Right ventricle myocardium inferior (tissue), 1 donor: ENCODE data around the gene ZNF541. TPM values are rescaled to one million over a fixed set of nuclear protein-coding genes. Genes with fewer than 3 reads are reported as not detected.

Experiments used
- ATAC-seq: fragments of 200-7000 bp; cut with Tn5 transposase; one replicate; pipeline ENCODE4 v1.9.1; 2020; ENCODE audit warnings: mild to moderate bottlenecking, moderate library complexity
- DNase-seq: peaks from one replicate; pipeline ENCODE4 v3.0.0; 2021; ENCODE audit errors: missing footprints
- intact Hi-C: fragments of 100-400 bp; cut with DNase I; formaldehyde crosslinking; loops from one replicate; pipeline ENCODE4 v1.11.0; 2022
- total RNA-seq: library from RNA; stranded (reverse); fragmentation: NEBNext Ultra II Directional; extraction: Animal tissue kit (Norgen Biotek cat#: 25700); gene quantifications from one replicate; pipeline ENCODE4 v1.2.1, GENCODE V29; 2021
- donor health status: DM: no; HTN: yes; CAD: no; lungs with severe emphysema.

The ZNF541 gene
- total RNA-seq, 1 donor from 2014 or later: 1.2 TPM

DNA sequence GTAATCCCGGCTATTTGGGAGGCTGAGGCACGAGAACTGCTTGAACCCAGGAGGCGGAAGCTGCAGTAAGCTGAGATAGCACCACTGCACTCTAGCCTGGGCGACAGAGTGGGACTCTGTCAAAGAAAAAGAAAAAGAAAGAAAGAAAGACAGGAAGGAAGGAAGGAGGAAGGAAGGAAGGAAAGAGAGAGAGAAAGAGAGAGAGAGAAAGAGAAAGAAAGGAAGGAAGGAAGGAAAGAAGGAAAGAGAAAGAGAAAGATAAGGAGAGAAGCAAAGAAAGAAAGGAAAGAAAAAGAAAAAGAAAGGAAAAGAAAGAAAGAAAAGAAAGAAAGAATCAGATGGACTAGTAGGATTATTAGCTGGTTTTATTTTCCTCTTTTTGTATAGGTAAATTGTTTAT is 22.8 kb downstream of the ZNF541 start:
- ATAC-seq (no peak), DNase-seq (no peak)
- intact Hi-C loops: no loop called here

- DNase-seq: no peak
- no peak for ATAC-seq
- intact Hi-C loops: no loop called here
Observed at GRCh38 chr19:47549261-47549862, 23.6 kb downstream of the ZNF541 start.

GRCh38 chr19:47547199-47547598 is 25.7 kb downstream of the ZNF541 start:
- DNase-seq (no peak), ATAC-seq (no peak)
- intact Hi-C loops: no loop called here

DNA sequence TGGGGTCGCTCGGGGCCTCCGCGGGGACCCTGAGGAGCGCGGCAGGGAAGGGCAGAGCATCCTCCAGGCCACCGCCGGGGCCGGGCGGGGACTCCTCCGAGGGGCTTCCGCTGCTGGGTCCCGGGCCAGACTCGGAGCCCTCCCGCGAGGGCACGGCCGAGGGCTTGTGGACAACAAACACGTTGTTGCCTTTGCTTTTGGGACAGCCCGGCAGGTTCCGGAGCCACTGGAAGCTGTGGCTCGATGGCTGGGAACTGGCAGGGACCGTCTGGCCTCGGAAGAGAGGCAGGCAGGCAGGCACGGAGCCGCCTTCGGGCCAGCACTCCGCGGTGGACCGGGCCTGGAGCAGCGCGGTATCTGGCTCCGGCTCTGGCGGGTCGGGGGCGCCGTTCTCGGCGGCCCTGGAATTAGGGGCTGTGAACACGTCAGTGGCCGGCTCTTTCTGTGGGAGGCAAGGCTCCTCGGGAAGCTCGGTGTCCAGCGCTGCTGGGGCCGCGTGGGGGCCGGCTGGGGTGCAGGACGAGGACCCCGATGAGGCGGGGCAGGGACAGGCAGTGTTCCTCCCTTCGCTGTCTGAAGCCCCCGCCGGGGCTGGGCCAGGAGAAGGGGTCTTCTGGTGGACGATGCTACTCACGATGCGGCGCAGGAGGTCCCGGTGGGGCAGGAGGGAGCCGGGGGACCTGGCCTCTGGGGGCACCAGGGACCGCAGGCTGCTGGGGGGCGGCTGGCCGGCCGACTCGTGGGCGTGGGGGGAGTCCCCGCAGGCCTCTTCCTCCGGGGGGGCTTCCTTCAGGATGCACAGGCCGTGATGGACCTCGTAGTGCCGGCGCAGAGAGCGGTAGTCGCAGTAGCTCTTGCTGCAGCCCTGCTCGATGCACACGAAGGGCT is 27.6 kb downstream of the ZNF541 start:
- intact Hi-C loops: no loop called here
- DNase-seq (no peak), ATAC-seq (no peak)

DNA sequence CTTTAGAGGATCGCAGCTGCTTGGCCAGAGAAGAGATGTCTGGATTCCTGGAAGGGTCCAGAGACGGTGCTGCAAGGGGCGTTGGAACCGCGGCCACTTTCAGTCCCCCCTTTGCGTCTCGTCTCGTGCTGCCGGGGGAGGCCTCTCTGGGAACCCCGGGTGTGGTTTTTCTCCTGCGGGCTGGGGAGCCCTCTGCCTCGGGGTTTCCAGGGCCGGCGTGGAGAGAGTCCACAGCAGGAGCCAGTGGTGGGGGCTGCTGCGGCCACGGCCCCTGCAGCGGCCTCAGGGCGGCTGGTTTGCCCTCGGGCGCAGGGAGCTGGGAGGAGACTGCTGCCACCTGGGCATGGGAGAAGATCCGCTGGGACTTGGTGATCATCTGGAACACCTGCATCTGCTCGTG is 28.5 kb downstream of the ZNF541 start:
- ATAC-seq: no peak
- intact Hi-C loops: no loop called here
- no peak for DNase-seq

DNA sequence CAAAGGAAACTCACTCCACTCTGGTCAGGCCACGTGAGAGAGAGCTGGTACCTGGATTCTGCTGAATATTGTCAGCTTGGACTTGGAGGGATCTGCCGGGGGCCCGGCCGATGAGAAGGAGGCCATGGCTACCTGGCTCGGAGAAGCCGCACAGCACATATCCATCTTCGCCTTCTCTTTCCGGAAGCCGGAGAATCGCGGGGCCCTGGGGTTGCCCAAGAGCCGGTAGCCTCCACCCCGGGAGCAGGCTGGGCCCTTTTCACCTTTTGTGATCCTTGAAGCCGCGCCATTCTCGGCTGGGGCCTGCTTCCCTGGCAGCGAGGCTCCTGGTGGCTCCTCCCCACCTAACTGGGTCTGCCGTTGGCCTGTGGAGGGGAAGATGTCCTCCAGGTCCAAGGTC is 28.9 kb downstream of the ZNF541 start:
- ATAC-seq (no peak), DNase-seq (no peak)
- intact Hi-C loops: no loop called here

GRCh38 chr19:47542030-47542475 is 30.9 kb downstream of the ZNF541 start:
- peak; percentile 88 for ATAC-seq
- no peak for DNase-seq
- intact Hi-C loops: no loop called here

- ATAC-seq: no peak
- intact Hi-C loops: no loop called here
- no peak for DNase-seq
Observed at GRCh38 chr19:47541518-47541917, 31.4 kb downstream of the ZNF541 start.

- no peak for ATAC-seq
- intact Hi-C loops: no loop called here
- no peak for DNase-seq
Observed at GRCh38 chr19:47540748-47541147, 32.2 kb downstream of the ZNF541 start.

DNA sequence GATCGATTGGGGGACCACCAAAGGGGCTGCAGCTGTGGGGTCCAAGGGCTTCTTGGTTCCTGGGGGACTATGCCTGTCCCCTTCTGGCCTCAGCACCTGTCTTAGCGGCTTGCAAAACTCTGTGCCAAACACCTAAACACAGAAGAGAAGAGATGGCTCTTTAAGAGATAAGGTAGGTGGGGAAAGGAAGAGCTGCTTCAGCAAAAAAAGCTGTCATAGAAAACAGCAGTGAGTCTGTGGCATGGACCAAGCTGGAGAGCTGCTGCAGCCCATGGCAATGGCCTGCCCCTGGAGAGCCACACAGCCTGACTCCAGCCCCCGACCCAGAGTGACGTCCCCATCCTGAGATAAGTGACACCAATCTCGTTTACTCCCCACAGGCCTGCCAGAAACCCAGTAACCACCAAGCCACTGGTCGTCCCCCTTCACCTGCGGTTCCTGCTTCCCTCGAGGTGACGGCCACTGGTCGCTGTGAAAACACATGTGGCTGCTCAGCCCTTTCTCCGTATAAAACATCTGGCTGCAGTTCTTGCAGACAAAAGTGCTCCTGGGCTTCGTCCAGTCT is 33.1 kb downstream of the ZNF541 start:
- ATAC-seq (no peak), DNase-seq (no peak)
- intact Hi-C loops: no loop called here

DNA sequence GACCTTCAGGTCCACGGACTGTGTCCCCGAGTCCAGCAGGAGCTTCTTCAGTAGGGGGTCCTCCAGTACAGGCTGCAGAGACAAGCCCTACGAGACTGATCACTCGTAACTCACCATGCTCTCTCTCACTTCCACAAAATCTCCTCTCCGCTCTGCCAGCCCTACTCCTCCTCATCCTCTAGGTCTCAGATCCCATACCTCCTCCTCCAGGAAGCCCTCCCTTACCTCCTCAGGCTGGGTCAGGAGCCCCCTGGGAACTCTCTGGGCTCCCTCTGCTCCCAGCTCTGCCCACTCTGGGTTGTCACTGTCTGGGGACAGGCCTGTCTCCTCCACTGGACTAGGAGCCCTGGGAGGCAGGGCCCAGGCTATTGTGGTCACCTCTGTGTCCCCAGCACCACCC is 34.1 kb downstream of the ZNF541 start:
- DNase-seq: no peak
- ATAC-seq: no peak
- intact Hi-C loops: no loop called here

DNA sequence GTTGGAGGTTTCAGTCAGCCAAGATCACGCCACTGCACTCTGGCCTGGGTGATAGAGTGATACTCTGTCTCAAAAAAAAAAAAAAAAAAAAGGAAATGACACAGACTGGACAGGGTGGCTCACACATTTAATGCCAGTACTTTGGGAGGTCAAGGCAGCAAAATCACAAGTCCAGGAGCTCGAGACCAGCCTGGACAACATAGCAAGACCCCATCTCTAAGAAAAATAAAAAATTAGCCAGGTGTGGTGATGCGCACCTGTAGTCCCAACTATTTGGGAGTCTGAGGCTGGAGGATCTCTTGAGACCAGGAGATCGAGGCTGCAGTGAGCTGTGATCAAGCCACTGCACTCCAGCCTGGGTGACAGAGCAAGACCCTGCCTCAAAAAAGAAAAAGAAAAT is 35.5 kb downstream of the ZNF541 start:
- intact Hi-C loops: no loop called here
- DNase-seq (no peak), ATAC-seq (no peak)

GRCh38 chr19:47534628-47535027 is 38.3 kb downstream of the ZNF541 start:
- intact Hi-C loops: no loop called here
- ATAC-seq: no peak
- DNase-seq: no peak

GRCh38 chr19:47531640-47532387 is 41.1 kb downstream of the ZNF541 start:
- no peak for DNase-seq
- peak; percentile 13 for ATAC-seq
- intact Hi-C loops: no loop called here

- intact Hi-C loops: no loop called here
- DNase-seq (no peak), ATAC-seq (no peak)
Observed at GRCh38 chr19:47529018-47529742, 43.8 kb downstream of the ZNF541 start.

DNA sequence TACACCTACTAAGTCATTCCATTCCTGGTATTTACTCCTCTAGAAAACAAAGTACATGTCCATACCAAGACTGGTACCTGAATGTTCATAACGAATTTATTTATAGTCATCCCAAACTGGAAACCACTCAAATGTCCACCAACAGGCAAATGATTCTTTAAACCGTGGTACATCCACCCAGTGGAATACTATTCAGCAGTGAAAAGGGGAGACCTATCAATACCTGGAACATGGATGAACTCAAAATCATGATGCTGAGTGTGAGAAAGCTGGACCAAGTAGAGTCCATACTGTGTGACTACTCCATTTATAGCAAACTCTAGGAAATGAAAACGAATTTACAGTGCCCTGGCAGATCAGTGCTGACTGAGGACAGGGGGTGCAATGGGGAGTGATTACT is 46.1 kb downstream of the ZNF541 start:
- intact Hi-C loops: no loop called here

GRCh38 chr19:47523473-47523872 is 49.5 kb downstream of the ZNF541 start:
- DNase-seq (no peak), ATAC-seq (peak; percentile 65)
- intact Hi-C loops: loop anchor here (2.0 kb wide), 1 partner anchor 77 kb away; no protein-coding TSS in a partner anchor

More for the DNA sequence above, 46.1 kb downstream of the ZNF541 start:
- DNase-seq (no peak), ATAC-seq (no peak)
